Activated CD8-positive, alpha-beta memory T cell treated with anti-CD3 and anti-CD28 coated beads for 1 hour (primary cell): ENCODE data around the gene ELFN2.
"Not testable (repeated sequence)": the region's sequence is repeated elsewhere in the genome, so short reads cannot be mapped to it uniquely, and the experiment has no call there.

Source experiments
- DNase-seq, 2 donors: peaks; one replicate each; pipeline ENCODE4 v3.0.0-alpha.2; 2020; ENCODE audit warnings: low read depth in 1 of 2; ENCODE audit errors: extremely low read depth in 1 of 2

ELFN2 gene

GRCh38 chr22:37411655-37412054 is 15.6 kb downstream of the ELFN2 start:
- no peak for DNase-seq

GRCh38 chr22:37410174-37411055 is 16.9 kb downstream of the ELFN2 start:
- DNase-seq = no peak

GRCh38 chr22:37409459-37410050 is 17.7 kb downstream of the ELFN2 start:
- no peak for DNase-seq

- no peak for DNase-seq
These were observed 18.2 kb downstream of the ELFN2 start for GRCh38 chr22:37409031-37409430.

- DNase-seq = no peak
These were observed 19.4 kb downstream of the ELFN2 start for GRCh38 chr22:37407856-37408255.

- DNase-seq = no peak
These were observed 20.6 kb downstream of the ELFN2 start for GRCh38 chr22:37406441-37407235.

- DNase-seq = no peak
These were observed 23.2 kb downstream of the ELFN2 start for GRCh38 chr22:37404091-37404490.

- no peak for DNase-seq
These were observed 23.9 kb downstream of the ELFN2 start for GRCh38 chr22:37403267-37403960.

GRCh38 chr22:37402184-37402506 is 25.1 kb downstream of the ELFN2 start:
- no peak for DNase-seq

GRCh38 chr22:37401401-37402183 is 25.7 kb downstream of the ELFN2 start:
- DNase-seq = no peak

GRCh38 chr22:37400719-37401118 is 26.6 kb downstream of the ELFN2 start:
- DNase-seq = no peak

- not testable (repeated sequence) for DNase-seq
These were observed 27.8 kb downstream of the ELFN2 start for GRCh38 chr22:37399457-37399856.

GRCh38 chr22:37397226-37397625 is 30.1 kb downstream of the ELFN2 start:
- no peak for DNase-seq

GRCh38 chr22:37396488-37397084 is 30.7 kb downstream of the ELFN2 start:
- no peak for DNase-seq

GRCh38 chr22:37394341-37394740 is 32.9 kb downstream of the ELFN2 start:
- DNase-seq = no peak

- DNase-seq = no peak
These were observed 33.5 kb downstream of the ELFN2 start for GRCh38 chr22:37393746-37394145.

- DNase-seq = no peak
These were observed 34.5 kb downstream of the ELFN2 start for GRCh38 chr22:37392721-37393328.

- no peak for DNase-seq
These were observed 35.6 kb downstream of the ELFN2 start for GRCh38 chr22:37391702-37392101.

- no peak for DNase-seq
These were observed 37.2 kb downstream of the ELFN2 start for GRCh38 chr22:37390075-37390474.

GRCh38 chr22:37388538-37388937 is 38.7 kb downstream of the ELFN2 start:
- no peak for DNase-seq
